ENCODE data around the gene ANKRD44.

ANKRD44 gene

DNA sequence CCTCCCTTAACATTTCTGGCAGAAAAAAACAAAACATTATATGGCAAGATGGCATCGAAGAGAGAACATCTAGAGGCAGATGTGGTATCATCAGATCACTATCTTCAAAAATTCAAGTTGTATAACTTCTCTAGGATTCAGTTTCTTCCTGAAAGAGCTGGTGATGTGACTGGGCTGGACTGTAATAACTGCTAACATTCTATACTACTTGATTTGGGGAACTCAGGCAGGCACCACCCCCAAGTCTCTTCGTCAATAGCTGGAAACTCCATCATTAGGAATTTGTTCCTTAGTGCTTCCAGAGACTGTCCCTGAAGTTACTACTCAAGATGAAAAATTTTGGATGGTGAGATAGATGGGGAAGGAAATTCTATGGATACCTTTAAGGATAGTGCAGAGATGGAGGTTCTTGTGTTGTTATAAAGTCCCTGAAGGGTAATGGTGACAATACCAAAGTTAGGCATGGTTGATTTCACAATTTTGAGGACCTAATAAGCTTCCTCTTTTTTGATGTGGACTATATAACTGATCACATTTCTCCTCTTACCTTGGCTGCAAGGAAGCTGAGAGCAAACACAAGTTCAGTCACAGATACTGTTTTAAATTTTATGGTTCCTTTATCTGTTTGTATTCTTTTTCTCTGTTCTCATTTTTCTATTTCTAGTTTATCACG lies 324.9 kb downstream of the ANKRD44 start:
- DNase-seq (ENCODE audit: low spot score) = no peak

- no peak for DNase-seq (ENCODE audit: low spot score)
Measured at GRCh38 chr2:196984903-196985302, 325.7 kb downstream of the ANKRD44 start.

- DNase-seq (ENCODE audit: low spot score) = peak; percentile 49
Measured at GRCh38 chr2:196983934-196984333, 326.6 kb downstream of the ANKRD44 start.

GRCh38 chr2:196980473-196980872 lies 330.1 kb downstream of the ANKRD44 start:
- peak; percentile 13 for DNase-seq (ENCODE audit: low spot score)

DNA sequence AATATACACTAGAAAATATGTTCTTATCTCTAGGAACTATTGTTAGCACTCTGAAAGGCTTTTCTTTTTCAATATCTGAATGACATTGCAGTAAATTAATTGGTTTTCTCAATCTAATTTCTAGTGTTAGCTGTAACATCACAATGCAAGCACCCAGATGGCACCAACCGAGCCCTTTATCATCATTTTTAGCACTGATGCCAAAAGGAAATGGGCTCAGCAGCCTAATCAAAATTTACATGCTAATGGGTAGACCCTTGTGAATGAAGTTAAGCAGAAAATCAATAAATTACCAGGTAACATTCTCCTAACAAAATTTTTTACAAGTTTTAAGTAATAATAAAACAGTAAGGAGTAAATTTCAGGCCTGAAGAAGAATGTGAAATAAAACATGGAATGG lies 330.6 kb downstream of the ANKRD44 start:
- no peak for DNase-seq (ENCODE audit: low spot score)

GRCh38 chr2:196977507-196977906 lies 333.1 kb downstream of the ANKRD44 start:
- DNase-seq (ENCODE audit: low spot score) = no peak

DNA sequence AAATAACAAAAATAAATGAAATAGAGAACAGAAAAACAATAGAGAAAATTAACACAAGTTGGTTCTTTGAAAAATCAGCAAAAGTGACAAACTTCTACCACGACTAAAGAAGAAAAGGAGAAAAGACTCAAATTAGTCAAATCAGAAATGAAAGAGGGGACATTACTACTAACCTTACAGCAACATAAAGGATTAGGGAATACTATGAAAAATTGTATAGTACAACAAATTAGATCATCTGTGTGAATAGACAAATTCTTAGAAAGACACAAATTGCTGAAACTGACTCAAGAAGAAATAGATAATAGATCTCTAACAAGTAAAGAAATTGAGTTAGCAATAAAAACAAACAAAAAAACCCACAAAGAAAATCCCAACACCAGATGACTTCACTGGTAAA lies 335.6 kb downstream of the ANKRD44 start:
- no peak for DNase-seq (ENCODE audit: low spot score)

DNA sequence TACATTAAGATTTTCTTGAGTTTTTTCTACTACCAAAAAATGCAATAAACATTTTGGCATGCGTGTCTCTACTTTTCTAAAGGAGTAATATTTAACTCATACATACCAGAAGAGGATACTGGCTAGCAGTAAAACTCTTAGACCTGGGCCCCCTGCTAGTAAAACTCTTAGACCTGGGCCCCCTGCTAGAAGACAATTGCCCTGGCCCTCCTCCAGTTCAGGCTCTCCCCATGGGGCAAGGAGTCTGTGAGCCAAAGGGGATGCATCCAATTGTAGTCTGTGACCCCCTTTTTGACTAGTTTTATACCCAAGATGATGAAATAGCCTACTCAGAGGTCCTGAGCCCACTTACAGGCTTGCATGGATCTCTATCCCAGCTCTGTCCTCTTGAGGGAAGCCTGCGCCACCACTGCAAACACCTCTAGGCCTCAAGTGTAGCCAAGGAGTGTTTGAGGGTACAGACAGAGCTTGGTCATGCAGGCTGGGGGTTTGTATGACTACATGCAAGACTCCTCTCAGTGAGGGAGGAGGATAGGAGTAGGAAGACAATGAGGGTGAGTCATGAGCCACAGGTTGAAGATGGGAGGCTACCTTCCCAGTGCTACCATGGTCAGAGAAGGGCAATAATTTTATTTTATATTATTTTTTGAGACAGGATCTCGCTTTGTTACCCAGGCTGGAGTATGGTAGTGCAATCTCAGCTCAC lies 338.9 kb downstream of the ANKRD44 start:
- DNase-seq (ENCODE audit: low spot score) = no peak

DNA sequence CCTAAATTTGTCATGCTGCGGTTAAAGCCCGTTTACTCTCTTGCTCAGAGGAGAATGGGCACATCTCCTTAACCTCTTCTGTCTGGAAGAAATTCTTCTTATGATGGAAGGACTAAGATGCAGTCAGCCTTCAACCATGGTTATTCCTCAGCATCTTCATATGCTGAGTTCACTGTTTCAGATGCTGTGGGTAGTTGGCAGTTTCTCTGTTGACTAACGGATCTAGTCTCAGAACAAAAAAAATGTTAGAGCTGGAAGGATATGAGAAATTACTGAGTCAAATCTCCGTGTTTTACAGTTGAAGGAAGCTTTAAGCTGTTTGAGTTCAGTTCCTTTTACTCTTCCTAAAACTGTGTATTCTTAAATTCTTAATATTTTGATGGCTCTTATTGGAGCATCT lies 340.5 kb downstream of the ANKRD44 start:
- DNase-seq (ENCODE audit: low spot score) = no peak

- no peak for DNase-seq (ENCODE audit: low spot score)
Measured at GRCh38 chr2:196968516-196968915, 342.1 kb downstream of the ANKRD44 start.

GRCh38 chr2:196967775-196968174 lies 342.8 kb downstream of the ANKRD44 start:
- DNase-seq (ENCODE audit: low spot score) = no peak

- peak; percentile 32 for DNase-seq (ENCODE audit: low spot score)
Measured at GRCh38 chr2:196967116-196967515, 343.5 kb downstream of the ANKRD44 start.

DNA sequence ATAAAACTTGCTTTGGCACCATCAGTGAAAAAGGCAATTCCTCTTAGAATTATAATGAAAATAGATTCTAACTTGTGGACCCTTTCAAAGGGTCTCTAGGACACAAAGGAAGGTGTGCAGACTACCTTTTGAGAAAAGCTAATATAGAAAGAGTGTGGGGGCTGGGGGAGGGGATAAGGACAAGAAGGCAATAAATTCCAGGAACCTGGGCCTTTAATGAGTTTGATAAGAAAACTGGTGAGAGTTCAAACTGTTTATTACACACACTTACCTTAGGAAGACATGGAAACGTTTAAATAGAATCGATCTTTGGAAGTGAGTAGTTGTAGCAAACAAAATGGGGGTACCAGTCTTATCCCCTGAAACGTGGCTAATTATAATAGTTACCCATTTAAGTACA lies 344.5 kb downstream of the ANKRD44 start:
- no peak for DNase-seq (ENCODE audit: low spot score)

- no peak for DNase-seq (ENCODE audit: low spot score)
Measured at GRCh38 chr2:196965651-196966050, 344.9 kb downstream of the ANKRD44 start.

GRCh38 chr2:196963961-196964360 lies 346.6 kb downstream of the ANKRD44 start:
- DNase-seq (ENCODE audit: low spot score) = no peak

DNA sequence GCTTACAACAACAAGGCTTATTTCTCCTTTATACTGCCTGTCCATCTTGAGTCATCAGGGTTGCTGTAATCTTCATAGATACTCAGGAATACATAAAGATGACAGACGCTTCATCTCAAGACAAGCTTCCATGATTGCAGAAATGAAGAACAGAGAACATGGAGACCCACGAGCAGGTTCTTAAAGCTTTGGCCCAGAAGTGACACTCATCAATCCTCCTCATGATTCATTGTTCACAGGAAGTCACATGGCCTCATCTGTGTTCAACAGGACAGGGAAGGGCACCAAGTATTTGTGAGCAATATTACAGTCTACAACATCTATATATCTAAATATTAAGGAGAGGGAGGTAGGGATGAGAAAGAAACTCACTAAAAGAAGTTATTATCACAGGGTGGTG lies 347.5 kb downstream of the ANKRD44 start:
- no peak for DNase-seq (ENCODE audit: low spot score)

DNA sequence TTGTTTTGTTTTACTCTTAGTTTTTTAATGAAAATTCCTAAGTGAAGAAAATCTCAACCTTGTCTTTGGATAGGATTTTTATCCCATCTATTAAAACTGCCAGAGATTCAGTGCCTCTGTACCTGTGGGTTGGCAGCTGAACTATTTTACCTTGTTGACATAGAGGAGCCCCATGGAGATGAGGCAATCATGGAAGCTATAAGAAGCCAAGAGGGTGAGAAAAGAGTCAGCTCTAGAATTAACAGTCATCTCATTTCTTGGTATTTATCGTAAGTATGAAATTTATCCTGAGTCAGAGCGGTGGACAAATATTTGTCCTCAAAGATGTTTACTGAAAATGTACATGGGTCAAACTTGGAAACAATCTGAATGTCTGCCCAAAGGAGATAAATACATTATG lies 348.3 kb downstream of the ANKRD44 start:
- DNase-seq (ENCODE audit: low spot score) = no peak

- DNase-seq (ENCODE audit: low spot score) = no peak
Measured at GRCh38 chr2:196961889-196962288, 348.7 kb downstream of the ANKRD44 start.

- no peak for DNase-seq (ENCODE audit: low spot score)
Measured at GRCh38 chr2:196959734-196960338, 350.7 kb downstream of the ANKRD44 start.

DNA sequence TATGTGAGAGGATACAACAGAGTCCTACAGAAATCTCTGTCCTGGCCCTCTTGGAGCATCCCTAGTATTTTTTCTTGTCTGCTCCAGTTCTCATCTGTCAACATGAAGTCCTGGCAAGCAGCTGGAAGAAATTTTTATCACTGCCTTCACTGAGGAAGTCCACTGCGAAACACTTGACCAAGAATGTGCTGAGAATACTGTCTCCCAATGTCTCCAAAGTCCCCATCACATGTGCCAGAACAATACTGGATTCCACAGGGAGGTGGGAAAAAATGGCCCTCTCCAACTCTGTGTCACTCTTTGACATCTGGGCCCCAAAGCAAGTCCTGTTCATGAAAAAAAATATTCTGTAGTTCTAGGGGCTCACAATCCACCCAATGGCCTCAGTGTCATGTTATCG lies 351.3 kb downstream of the ANKRD44 start:
- no peak for DNase-seq (ENCODE audit: low spot score)

- DNase-seq (ENCODE audit: low spot score) = no peak
Measured at GRCh38 chr2:196957881-196958525, 352.6 kb downstream of the ANKRD44 start.

DNA sequence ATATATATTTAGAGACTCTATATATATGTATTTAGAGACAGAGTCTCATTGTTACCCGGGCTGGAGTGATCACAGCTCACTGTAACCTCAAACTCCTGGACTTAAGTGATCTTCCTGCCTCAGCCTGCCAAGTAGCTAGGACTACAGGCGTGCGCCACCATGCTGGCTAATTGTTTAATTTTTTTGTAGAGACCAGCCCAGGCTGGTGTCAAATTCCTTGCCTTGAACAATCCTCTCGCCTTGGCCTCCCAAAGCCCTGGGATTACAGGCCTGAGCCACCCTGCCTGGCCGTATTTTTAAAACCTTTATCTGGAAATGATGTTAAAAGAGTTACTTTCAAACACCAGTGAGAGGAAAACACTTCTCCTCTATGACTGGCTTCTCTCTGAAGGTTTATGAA lies 353.1 kb downstream of the ANKRD44 start:
- no peak for DNase-seq (ENCODE audit: low spot score)

DNA sequence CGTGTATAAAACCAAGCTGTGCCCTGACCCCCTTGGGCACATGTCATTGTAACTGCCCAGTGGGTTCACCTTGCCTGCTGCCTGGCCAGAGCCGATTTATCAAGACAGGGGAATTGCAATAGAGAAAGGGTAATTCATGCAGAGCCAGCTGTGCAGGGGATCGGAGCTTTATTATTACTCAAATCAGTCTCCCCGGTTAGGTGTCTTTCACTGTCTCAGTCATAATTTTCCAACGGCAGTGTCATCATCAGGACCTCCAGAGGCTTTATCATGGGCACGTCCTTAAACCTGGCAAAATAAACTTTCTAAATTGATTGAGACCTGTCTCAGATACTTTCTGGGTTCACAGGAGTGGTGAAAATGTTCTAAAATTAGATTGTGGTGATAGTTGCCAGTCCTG lies 354.5 kb downstream of the ANKRD44 start:
- DNase-seq (ENCODE audit: low spot score) = no peak

Measured in Ammon's horn (tissue), 1 donor.